Activated CD8-positive, alpha-beta memory T cell treated with anti-CD3 and anti-CD28 coated beads for 1 hour (primary cell): ENCODE results near the gene SLC23A1.
A peak's percentile ranks its signal among the peaks of the same experiment; 100 is the strongest.
"Not testable (repeated sequence)": the region's sequence is repeated elsewhere in the genome, so short reads cannot be mapped to it uniquely, and the experiment has no call there.

Experiments used
- DNase-seq, 2 donors: peaks; one replicate each; pipeline ENCODE4 v3.0.0-alpha.2; 2020; ENCODE audit warnings: low read depth in 1 of 2; ENCODE audit errors: extremely low read depth in 1 of 2

Gene SLC23A1

GRCh38 chr5:139390639-139391569 lies 7.8 kb upstream of the SLC23A1 start:
- no peak for DNase-seq

GRCh38 chr5:139389701-139390638 lies 6.9 kb upstream of the SLC23A1 start, which contains the start of gene MZB1:
TSS of gene MZB1 (minus strand) at chr5:139389913. CDS start at chr5:139389856, 57 bp downstream.
- peak in 1 of 2 donors; percentile 33 for DNase-seq

GRCh38 chr5:139388198-139388821 lies 5.2 kb upstream of the SLC23A1 start:
- DNase-seq: no peak

GRCh38 chr5:139387611-139388197 lies 4.6 kb upstream of the SLC23A1 start:
- no peak for DNase-seq

- not testable (repeated sequence) for DNase-seq
These were observed 3.9 kb upstream of the SLC23A1 start for GRCh38 chr5:139386956-139387355.

GRCh38 chr5:139386050-139386438 lies 2.9 kb upstream of the SLC23A1 start:
- DNase-seq: no peak

GRCh38 chr5:139385061-139386049 lies 2.3 kb upstream of the SLC23A1 start:
- no peak for DNase-seq

GRCh38 chr5:139384591-139385051 lies 1.5 kb upstream of the SLC23A1 start:
- no peak for DNase-seq

- DNase-seq: no peak
These were observed 995 bp upstream of the SLC23A1 start for GRCh38 chr5:139383993-139384590.

GRCh38 chr5:139382807-139383206 lies 290 bp downstream of the SLC23A1 start:
- no peak for DNase-seq

- no peak for DNase-seq
These were observed 998 bp downstream of the SLC23A1 start for GRCh38 chr5:139381837-139382761.

GRCh38 chr5:139379626-139380449 lies 3.3 kb downstream of the SLC23A1 start:
- no peak for DNase-seq

- no peak for DNase-seq
These were observed 4.1 kb downstream of the SLC23A1 start for GRCh38 chr5:139378941-139379361.

- no peak for DNase-seq
These were observed 4.8 kb downstream of the SLC23A1 start for GRCh38 chr5:139378101-139378825.

GRCh38 chr5:139377226-139377625 lies 5.9 kb downstream of the SLC23A1 start:
- DNase-seq: no peak

GRCh38 chr5:139376364-139376763 lies 6.7 kb downstream of the SLC23A1 start:
- DNase-seq: no peak
